Measurements from ENCODE around the gene CCDC88C.

CCDC88C gene

DNA sequence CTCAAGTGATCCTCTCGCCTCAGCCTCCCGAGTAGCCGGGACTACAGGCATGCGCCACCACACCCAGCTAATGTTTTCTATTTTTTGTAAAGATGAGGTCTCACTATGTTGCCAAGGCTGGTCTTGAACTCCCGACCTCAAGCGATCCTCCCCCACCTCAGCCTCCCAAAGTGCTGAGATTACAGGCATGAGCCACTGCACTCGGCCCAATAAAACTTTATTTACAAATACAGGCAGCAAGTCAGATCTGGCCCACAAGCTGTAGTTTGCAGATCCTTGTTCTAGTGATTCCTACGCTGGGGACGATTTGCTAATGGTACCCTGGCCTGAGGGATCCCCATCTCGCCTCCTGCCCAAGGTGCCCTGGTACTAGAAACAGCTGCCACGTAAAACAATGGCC, 74.6 kb downstream of the CCDC88C start:
- DNase-seq (ENCODE audit: low spot score): no peak

DNA sequence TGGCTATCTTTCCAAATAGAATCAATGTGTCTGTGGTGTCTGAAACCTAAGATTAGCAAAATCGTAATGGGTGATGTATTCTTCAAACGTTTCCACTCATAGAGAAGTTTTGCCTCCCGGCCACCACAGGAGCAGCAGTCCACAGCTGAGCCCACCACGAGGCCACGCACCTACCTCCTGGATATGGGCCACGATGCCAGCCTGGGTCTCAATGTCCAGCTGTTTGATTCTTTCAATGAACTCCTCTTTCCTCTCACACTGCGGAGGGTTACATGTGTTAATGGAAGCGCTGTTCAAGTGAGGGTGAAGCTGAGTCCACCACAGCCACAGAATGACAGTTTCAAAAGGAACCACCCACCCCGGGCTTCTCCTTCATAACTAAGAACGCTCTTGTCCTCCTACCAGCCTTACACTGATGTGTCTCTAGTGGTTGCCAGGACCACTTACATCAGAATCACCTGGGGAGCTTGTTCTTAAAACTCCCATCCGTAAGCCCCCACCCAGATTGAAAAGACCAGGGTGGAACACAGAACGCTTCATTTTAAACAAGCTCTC, 75.3 kb downstream of the CCDC88C start:
- no peak for DNase-seq (ENCODE audit: low spot score)

DNA sequence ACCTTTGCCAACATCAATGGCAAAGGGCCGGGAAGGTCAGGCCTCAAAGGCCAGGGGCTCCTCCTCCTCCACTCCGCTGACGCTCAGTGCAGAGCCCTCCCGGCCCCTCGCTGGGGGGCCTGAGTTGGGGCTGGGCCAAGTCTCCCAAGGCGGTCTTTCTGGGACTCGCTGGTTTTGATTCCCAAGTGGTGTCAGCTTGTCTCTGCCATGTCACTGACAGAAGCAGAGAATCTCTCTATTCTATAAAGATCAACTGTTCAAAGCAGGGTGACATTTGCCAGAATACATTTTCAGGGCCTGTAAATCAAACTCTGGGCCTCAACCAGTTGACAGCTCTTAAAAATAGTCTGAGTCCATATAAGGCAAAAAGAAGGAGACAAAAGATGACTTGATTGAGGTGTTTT, 75.9 kb downstream of the CCDC88C start:
- peak; percentile 62 for DNase-seq (ENCODE audit: low spot score)

DNA sequence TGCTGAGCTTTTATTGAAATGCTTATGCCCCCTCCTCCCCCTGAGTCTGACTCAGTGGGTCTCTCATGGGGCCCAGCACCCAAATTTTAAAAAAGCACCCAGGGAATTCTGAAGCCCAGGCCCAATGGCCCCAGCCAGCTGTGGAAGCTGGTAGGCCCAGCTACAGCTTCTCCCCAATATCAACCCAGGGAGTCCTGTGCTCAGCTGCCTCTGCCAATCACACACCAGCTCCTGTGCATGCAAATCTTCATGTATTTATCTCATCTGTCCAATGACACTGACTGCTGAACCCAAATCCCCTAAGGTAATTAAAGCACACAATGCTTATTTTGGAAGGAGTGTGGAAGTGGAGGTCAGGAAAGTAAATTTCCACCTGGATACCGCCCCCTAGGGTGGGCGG, 76.3 kb downstream of the CCDC88C start:
- DNase-seq (ENCODE audit: low spot score): no peak

DNA sequence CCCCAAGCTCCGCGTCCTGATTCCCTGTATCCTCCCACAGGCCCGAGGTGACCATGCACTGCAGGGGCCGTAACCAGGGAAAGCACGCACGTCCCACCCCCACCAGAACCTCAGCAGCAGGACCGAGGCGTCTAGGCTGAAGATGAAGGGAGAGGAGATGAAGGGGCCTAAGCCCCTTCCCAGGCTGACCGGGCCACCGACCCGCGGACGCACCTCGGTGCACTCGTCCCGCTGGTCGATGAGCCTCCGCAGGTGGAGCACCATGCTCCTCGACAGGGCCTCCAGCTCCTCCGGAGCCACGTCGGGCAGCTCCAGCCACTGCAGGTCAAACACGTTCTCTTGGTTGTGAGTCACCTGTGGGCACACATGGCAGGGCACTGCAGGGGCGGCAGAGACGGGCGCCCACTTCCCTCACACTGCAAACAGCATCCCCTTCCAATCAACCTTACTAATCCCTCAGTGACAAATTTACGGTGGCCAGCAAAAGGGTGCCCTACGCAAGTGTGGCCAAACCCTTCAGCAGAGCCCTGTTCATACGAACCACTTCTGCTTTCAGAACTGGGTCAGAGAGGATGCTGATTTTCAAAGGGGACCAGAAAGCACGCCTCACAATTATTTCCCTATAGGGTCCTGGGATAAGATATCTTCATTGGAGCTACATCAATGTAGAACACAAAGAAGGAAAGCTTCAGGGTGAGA, 77.8 kb downstream of the CCDC88C start:
- no peak for DNase-seq (ENCODE audit: low spot score)

DNA sequence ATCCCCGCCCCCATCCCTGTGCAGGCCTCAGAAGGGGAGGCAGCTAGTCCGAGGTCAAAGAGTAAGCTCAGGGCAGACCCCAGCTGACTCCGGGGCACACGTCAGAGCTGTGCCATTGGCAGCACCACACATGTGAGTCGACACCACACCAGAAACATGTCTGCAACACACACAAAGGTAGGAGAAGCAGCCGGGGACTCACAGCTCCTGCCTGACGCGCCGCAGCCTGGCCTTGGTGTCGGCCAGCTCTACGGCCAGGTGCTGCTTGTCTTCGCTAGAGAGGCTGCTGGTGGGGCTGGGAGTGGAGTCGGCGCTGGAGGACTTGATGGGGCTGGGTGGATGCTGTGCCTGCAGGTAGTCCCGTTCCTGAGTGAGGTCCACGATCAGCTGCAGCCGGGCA, 78.5 kb downstream of the CCDC88C start:
- DNase-seq (ENCODE audit: low spot score): no peak

DNA sequence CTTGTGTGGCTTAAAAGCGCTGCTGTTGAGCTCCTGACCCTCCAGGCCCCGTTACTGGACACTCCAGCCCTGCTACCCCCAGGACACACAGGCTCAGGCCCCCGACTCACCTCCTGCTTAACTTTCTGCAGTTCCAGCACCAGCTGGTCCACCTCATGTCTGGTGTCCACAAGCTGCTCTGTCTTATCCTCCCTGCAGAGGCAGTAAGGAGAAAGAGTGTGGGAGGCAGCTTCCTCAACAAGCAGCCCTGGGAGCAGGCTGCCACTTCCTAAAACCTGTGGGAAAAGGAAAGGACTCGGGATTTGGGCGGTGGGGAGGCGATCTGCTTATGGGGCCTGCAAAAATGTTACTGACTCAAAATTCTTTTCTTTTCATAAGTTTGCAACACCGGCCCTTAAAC, 79.2 kb downstream of the CCDC88C start:
- DNase-seq (ENCODE audit: low spot score): no peak

DNA sequence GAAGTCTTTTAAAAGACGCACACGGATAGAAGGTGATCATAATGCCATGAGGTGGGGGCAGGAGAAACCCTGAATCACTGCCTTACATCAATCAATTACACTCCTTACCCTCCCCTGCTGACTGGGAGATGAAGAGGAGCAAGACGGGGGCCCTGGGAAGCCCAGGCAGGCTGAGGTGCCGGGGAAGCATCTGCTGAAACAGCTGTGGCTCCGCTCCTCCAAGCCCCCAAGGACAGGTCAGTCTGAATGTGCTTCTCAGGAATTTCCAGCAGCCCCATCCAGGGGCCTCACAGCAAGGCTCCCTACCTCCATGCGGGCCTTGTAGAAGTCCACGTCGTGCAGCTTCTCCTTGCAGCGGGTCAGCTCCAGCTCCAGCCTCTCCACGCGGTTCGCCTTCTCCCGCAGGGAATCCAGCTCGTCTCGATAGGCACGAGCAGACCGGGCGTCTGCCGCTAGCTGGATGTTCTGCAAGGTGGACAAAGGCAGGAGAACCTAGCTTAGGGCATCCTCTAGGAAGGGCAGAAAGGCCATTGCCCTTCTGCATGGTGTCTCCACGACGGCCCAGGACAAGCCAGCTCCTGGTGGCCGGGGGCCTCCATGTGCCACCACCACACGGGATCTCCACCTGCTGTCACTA, 79.8 kb downstream of the CCDC88C start:
- DNase-seq (ENCODE audit: low spot score): peak; percentile 68

DNA sequence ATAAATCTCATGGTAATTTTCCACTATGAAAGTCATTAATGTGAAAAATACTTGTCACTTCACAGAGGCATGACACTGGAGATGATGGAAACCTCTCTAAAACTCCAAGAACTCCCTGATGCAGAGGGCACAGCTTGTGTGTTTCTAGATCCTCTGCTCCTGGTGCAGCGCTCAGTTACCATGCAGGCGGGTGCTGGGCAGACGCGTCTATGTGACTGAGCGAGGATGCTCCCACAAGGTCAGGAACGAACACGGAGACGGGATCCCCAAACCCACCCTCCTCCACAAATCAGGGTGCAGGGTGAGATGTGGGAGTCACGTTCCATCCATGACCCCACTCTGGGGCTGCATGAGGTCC, 81.5 kb downstream of the CCDC88C start:
- DNase-seq (ENCODE audit: low spot score): no peak

DNA sequence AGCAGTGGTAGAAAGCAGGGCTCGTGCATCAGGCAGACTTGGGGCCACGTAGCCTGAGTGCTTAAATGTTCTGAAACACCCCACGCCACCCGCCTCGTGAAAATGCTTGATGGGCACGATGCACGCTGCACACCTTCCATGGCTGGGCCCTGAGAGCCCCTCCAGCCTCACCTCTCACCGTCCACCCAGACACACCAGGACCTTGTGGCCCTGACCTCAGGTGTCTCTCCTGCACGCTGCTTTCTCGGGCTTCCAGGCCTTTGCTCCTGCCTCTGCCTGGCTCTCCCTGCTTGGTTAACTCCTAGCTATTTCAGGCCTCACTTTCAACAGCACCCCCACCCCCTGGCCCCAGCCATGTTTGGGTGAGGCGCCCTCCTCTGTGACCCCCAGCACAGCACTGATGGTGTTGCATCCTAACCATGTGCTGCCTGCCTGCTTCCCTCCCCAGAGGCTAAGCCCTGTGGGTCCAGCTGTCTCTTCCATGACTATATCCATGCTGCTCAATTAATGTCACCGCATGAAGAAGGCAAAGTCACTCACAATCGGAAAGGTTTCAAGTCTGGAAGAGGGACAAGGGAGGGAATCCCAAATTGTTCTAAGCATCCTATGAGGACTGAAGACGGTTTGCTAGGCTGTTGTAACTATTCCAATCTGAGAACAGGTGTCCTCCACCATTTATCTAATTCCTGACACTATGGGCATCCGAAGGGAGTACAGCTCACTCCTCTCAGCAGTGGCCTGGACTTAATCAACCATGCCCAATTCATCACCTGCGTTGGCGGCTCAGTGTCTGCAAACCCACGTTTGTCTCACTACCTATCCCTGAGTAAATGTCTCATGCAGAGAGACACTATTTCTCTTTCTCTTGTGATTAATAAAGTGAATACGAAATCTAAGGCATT, 82.2 kb downstream of the CCDC88C start:
- DNase-seq (ENCODE audit: low spot score): no peak

DNA sequence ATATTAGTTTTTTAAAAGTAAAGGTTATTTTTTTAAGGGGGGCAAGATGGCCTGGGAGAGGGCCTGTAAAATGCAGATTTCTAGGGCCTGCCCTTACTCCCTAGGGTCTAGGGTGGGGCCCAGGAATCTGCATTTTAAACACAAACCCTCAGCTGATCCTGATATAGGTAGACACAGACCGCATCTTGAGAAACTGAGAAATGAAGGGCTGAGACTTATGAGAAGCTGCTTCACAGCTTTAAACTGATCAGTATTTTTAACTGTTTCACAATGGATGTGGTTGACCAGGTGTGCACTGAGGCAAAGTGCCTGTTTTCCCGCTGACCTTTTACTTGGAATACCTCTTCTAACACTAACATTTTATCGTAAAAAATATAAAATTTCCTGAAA, 84.0 kb downstream of the CCDC88C start:
- DNase-seq (ENCODE audit: low spot score): no peak

DNA sequence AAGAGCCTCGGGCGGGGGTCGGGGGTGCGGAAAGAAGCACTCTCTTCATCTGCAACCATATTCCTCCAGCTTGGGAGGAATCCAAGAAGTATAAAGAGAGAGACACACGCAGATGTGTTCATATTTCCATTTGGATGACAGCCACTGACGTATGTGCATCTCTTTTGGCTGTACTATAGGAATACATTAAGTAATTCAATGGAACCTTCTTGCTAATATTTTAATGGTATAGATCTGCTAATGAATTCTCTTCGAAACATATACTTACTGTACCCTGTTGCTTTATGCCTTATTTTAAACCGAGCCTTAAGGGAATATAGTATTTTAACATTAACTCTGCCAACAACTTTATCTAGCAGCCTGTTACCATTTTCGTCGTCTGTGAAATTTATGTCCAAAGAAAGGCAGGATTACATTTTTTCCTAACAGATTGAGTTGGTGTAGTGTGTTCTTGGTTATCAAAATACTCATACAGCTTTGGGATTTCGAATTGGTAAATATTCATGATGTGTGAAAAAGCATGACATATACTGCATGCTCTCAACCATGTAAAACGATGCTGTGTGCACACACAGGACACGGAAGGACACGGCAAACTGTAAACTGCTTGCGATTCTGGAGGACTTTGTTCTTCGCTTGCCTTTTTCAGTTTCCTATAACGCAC, 84.5 kb downstream of the CCDC88C start:
- no peak for DNase-seq (ENCODE audit: low spot score)

DNA sequence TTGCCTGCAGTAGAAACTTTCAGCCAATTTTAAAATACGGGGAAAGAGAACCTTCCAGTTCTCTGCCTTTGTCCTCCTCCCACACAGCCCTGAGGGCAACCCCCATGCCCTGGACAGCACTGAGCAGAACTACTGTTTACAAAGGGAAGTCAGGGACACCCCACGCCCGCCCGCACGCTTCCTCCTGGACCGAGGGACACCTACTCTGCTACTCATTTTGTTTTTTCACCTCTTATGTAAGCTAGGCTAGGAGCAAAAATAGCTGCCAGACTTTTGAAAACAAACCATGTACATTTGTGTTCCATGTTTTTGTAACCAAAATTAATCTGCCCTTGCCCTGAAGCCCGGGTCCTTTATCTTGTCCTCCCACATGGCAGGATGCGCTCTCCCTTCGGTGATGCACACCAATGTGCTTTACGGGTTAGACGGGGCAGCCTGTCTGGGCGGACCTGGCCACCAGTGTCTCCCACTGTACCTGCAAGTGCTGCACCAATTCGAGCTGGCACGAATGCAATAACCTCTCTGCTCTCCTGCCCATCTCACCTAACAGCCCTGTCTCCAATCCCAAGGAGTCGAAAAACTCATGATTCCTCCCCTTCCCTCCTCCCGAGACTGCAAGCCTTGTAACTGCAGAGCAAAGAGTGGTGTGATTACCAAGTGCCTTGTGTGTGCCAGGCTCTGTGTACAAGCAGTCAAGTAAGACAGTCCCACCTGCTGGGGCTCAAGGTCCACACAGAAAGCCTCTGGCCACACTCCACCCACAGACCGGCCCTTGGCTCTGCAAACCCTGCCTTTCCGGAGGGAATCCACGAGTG, 85.2 kb downstream of the CCDC88C start:
- DNase-seq (ENCODE audit: low spot score): no peak

DNA sequence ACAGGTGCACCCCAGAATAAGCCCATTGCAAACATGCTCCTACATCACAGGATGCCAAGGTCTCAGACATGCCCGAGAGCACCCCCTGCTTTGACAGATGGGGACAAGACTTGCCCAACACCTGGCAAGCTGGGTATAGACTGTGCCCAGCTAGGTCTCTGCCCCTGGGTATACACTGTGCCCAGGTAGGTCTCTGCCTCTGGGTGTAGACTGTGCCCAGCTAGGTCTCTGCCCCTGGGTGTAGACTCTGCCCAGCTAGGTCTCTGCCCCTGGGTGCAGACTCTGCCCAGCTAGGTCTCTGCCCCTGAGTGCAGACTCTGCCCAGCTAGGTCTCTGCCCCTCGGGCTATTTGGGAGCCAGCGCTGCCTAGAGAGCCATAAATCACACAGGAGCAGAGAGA, 85.9 kb downstream of the CCDC88C start:
- no peak for DNase-seq (ENCODE audit: low spot score)

DNA sequence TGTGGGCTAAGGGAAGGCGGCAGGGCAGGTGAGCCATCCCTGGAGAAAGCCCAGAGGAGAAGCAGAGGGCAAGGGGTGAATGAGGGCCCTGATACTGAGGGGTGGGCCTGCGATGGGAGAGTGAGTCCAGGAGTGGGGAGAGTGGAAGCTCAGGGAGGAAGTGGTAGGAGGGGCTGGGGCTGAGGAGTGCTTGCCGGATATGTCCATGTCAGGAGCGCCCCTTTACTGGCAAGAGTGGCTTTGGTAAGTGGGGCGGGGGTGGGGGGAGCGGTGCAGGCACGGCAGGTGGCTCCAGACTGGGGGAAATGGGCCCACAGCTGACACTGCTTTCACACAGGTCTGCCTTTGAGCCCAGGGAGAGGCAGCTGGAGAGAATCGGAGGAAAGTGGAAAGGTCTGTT, 86.8 kb downstream of the CCDC88C start:
- no peak for DNase-seq (ENCODE audit: low spot score)

DNA sequence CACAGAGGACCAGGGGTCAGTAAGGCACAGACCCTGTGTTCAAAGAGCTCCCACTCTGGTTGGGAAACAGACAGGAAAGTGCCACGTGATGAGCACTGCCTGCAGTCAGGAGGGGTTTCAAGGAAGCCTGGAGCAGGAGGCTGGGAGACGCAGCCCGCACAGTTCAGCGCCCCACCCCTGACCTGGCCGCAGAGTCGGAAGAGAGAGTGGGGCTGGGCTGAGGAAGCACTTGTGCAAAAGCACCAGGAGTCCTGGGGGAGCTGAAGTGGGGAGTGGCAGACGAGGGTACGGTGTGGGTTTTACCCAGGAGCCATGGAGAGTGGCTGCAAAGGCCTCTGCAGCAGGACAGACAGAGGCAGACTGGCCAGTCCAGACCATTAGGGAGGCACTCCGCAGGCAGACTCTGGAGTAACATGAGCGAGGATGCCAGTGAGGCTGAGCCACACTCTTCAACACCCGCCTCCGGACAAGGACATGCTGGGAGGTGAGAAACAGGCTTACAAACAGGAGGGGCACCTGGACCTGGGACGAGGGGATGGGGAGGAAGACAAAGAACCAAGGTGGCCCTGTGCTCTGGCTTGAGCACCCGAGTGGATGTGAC, 87.4 kb downstream of the CCDC88C start:
- DNase-seq (ENCODE audit: low spot score): no peak

DNA sequence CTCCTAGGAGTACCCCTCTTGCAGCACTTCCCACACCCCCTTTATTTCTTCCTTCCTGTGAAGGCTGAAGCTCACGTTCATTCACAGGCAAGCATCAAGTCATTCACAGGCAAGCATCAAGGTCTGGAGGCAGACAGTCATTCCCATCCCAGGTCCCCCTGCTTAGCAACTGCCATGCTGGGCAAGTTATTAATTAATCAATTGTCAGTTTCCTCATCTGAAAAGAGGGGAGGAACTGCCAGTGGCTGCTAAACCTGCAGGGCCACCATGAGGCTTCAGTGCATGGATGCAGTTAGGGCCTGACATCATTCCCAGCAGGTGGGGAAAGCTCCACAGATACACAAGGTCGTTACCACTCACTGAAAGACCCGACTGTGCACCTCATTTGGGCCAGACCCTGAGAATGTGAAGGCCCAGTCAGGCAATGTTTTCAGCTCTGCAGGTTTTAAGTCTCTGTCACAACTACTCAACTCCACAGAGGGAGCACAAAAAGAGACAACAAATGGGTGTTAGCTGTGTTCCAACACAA, 88.1 kb downstream of the CCDC88C start:
- DNase-seq (ENCODE audit: low spot score): no peak

DNA sequence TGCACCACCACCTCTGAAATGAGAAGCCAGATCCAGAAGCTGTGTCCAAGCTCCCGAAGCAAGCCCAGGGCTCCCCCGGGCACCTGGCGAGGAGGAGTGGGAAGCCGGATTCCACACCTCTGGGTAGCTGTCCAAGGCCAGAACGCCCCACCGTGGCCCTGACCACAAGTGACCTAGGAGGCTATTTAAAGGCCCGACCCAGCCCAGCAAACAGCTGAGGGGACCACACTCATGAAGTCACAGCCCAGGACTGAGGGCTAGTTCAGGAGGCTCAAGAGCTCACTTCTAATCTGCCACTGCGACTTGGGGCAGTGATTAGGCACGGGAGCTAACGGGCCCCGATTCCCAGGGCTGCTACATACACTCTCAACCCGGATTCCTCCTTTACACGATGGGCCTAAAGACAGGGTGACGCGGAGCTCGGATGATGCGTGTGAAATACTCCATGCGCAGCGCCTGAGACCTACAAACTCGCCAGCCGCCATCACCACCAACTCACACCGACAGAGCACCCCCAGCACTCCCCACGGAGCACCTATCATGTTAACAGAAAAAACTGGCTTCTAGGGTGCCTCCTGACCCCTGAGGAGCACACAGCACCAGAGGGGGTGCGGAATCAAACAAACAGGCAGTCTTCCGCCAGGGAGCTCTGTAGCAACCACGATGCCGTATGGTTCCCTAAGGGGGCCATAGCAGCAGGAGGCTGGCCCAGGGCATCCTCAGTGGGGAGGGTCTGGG, 89.1 kb downstream of the CCDC88C start:
- DNase-seq (ENCODE audit: low spot score): no peak

DNA sequence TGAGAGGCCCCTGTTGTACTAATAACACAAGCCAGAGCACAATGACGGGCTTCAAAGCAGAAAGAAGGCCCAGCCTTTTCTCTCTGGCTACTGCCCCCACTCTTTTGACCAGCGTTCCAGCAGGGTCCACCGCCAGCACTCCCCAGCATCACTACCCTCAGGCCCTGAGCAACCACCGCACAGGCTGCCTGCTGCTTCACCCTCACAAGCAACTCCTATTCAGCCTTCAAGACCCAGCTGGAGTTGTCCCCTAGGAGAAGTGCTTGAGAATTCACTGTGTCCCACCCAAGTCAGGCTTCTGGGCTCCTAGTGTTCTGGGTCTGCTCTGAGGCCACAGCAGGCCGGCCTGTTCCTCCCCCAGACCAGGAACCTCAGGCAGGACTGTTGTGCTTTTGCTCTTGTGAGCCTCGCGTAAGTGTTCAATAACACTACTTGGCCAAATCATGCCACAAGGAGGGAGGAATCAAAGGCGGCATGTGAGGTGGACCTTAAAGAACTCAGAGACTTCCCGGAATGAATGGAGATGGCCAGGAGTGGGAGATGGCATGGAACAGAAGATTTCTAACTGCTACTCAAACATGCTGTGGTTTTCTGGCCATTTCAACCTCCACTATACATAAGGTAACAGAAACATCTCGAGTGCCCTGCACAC, 89.8 kb downstream of the CCDC88C start:
- no peak for DNase-seq (ENCODE audit: low spot score)

DNA sequence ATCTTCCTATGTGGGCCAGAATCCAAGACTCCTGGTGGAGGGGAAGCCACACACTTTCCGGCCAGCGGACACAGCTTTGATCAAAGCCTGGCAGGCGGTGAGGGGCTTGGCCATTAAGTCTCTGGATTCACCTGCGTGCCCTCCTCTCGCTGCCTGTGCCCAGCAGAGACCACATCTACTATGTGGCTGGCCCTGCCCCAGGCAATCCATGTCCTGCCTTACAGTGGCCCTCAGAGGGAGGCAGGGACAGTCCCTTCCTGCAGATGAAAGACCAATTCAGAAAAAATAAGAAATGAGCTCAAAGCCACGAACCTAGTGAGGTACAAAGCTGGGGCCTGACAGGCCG, 90.4 kb downstream of the CCDC88C start:
- no peak for DNase-seq (ENCODE audit: low spot score)

Measured in putamen (tissue), 1 donor.